Limb (tissue), 2 donors: ENCODE results near the gene ZFYVE9.
"Not testable (repeated sequence)": the region's sequence is repeated elsewhere in the genome, so short reads cannot be mapped to it uniquely, and the experiment has no call there.

ENCODE experiments used
- DNase-seq, 2 donors: peaks; one replicate each; pipeline ENCODE4 v3.0.0-alpha.2; 2016; ENCODE audit errors: extremely low spot score in 2 of 2

Gene ZFYVE9

DNA sequence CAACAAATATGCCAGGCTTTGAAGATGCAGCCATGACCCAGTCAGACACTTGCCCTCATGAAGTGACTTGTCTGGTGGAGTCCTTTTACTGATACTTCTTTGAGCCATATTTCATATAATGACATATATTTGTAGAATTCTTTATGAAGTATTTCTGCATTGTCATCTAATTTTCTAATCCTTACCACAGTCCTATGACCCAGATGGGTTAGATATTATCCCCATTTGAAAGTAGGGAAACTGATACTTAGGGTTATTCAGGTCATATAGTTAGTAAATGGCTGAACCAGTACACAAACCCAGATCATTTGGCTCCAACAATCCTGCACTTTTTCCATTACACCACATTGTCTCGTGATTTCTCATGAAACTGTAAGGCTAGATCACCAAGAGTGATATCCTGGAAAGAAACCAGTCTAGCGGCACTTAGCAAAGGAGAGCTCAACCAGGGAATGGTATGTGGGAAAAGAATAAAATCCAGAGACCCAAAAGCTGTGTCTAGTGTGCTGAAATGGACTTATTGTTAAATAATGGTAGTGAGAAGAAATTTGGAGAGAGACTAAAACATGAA lies 49.6 kb downstream of the ZFYVE9 start:
- DNase-seq, result no peak

DNA sequence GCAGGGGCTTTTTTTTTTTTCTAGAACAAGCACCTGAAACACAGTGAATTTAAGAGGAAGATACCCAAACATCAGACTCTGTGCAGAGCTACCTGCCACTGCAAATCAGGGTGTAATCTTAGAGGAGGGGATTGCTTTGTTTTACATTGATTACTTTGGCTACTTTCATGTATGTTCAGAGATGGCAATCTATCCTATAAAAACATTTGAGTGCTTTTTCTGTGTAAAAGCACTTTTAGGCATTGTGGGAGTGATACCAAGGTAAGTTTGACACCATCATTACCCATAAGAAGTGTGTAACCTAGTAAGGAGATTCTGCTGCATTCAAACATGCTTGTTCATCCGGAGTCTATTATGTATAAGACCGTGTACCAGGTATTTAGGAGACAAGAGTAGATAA lies 50.1 kb downstream of the ZFYVE9 start:
- DNase-seq, result no peak

DNA sequence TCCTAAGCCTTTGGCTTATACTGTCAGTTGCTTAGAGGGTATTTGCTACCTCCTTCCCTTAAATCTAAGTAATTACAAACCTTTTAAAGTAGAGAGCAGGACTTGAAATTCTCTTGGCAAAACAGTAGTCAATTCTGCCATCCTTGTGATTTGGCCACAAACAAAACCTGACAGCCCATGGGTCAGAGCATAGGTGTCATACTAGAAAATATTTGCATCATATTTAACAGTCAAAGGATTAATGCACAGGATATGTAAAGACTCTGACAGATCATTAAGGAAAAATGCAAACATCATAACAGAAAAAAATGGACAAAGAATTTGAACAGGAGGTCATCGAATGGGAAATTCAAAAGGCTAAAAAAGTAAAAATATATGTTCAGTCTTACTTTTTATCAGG lies 50.5 kb downstream of the ZFYVE9 start:
- no peak for DNase-seq

DNA sequence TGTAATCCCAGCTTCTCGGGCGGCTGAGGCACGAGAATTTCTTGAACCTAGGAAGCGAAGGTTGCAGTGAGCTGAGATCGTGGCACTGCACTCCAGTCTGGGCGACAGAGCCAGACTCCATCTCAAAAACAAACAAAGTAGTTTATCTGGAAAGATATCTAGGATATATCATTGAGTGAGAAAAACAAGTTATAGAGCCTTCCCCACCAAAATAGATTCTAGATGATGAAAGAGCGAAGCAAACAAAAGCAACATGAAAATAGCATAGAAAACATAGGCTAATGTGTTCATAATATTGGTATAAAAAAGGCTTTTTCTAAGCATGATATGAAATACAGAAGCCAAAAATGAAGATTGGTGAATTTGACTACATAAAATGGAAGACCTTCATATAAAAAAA lies 52.1 kb downstream of the ZFYVE9 start:
- DNase-seq, result no peak

DNA sequence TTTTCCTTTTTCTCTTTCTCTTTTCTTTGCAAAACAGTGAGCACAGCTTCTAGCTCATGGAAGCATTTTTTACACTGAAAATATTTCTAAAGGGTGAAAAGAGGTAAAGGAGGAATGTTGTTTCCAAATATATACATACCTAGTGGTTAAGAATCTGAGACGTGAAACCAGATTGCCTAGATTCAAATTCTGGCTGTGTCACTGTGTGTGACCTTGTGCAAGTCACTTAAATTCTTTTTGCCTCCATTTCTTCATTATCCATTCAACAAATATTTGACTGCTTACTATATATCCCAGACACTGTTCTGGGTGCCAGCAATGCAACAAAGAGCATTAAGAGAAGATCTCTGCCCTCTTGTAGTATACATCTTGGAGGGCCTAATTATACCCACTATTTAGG lies 53.3 kb downstream of the ZFYVE9 start:
- DNase-seq, result no peak

DNA sequence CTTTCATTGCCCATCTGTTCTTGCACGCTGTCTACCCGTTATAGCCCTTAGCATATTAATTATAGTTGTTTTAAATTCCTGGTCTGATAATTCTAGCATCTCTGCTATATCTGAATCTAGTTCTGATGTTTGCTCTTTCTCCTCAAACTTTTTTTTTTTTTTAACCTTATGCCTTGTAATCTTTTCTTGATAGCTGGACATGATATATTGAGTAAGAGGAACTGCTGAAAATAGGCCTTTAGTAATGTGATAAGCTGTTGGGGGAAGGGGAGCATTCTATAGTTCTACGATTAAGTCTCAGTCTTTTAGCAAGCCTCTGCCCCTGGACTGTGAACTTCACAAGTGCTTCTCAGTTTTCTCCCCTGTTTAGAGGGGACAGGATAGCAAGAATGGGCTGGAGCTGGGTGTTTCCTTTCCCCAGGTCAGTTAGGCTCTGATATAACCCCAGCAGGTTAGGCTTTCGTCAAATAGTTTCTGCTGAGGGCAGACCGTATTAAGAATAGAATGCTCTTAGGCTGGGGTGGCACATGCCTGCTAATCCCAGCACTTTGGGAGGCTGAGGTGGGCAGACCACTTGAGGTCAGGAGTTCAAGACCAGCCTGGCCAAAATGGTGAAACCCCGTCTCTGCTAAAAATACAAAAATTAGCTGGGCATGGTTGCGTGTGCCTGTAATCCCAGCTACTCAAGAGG lies 62.2 kb downstream of the ZFYVE9 start:
- DNase-seq, result no peak

DNA sequence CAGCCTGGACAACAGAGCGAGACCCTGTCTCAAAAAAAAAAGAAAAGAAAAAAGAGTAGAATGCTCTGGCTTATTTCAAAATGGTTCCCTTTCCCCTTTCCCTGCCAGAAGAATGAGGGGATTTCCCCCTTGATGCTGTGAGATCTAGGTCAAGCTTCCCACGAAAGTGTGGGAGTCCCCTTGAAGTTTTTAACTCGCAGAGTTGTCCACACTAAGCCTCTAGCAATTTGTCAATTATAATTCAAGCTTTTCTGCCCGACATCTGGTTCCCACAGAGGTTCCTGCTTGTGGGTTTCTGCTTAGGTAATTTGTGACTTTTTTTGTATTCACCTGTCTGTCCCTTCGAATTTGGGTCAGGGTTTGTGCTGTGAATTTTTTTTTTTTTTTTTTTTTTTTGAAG lies 62.8 kb downstream of the ZFYVE9 start:
- DNase-seq, result no peak

DNA sequence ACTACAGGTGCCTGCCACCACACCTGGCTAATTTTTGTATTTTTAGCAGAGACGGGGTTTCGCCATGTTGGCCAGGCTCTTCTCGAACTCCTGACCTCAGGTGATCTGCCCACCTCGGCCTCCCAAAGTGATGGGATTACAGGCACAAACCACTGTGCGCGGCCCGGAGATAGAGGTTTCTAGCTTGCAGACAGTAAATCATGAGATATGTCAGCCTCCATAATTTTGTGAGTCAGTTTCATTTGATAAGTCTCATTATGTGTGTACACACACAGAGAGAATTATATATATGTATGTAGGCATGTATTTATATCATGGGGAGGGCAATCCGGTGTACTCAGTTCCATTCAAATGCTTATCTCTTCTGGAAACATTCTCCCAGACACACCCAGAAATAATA lies 64.8 kb downstream of the ZFYVE9 start:
- not testable (repeated sequence) for DNase-seq

DNA sequence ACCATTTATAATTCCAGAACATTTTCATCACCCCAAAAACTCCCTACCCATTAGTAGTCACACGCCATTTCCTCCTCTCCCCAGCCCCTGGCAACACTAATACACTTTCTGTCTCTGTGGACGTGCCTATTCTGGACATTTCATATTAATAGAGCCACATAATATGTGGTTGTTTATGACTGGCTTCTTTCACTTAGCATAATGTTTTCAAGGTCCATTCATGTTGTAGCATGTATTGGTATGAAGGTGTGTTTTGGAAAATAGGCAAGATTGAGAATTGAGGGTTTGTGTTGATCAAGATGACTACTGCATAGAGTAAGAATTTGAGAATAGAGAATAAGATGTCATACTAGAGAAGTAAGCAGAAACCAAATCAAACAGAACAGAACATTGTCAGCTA lies 67.5 kb downstream of the ZFYVE9 start:
- DNase-seq, result no peak

DNA sequence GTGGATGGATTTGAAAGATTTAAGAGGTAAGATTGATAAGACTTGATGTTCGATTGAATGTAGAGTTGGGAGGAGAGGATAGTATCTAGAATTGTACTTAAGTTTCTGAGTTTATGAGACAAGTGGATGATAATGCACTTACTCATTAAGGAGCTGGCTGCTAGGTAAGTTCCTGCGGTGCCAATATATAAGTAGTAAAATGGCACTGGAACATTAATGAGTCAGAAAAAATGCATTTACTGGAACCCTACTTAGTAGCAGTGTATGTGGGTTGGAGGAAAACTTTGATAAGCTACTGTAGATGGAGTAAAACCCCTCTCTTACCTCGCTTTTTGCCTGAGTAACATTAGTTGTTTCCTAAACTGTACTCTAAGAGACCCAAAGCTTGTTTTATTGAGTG lies 68.2 kb downstream of the ZFYVE9 start:
- DNase-seq, result no peak

DNA sequence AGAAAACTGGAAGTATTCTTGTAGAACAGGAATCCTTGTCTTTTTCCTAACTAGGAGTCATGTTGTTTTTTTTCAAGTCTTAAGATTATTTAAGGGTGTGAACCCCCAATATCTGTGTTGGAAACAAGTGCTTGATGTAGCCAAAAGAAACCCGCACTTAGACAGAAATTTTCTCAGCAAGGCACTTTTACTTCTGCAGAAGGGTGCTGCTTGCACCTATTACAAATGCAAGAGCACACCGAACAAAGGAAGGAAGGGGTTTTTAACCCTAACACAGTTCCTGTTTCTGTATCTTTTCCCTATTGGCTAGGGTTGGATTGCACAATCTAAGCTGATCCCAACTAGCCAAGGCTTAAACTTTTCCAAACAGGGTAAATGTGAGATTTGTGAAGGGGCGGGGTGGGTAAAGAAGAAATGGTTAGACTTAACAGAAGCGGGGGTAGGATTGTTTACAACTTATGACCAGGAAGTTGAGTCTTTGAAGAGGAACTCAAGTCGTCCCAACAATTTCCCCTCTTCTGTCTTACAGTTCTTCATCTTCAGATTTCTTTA lies 75.1 kb downstream of the ZFYVE9 start:
- no peak for DNase-seq

DNA sequence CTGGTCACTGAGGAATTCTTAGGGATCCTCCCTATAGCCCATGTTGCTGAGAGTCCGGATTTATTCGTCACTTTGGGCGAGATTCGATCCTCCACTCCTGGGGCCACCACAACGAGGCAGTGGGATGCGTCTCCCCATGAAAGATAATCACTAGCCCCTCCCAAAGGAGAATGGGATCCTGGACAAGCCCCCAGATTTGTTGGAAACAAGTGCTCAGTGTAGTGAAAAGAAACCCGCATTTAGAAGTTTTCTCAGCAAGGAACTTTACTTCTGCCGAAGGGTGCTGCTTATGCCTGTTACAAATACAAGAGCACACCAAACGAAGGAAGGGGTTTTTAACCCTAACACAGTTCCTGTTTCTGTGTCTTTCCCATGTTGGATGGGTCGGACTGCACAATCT lies 83.3 kb downstream of the ZFYVE9 start:
- no peak for DNase-seq

DNA sequence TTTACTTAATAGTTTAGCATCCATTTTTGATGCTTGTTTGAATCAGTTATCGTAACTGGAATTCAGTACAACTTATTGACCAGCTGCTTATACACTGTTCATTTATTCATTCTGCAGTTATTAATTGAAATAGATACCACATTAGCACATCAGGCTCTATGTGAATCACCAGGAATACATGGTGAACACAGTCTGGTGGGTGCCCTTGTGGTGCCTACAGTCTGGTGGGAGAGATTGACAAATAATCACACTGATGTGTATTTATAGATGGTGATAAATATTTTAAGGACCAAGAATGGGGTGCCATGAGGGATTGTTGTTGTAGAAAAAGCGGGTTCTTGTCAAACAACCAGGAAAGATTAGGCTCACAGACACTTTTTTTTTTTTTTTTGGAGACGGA lies 87.6 kb downstream of the ZFYVE9 start:
- DNase-seq, result no peak

DNA sequence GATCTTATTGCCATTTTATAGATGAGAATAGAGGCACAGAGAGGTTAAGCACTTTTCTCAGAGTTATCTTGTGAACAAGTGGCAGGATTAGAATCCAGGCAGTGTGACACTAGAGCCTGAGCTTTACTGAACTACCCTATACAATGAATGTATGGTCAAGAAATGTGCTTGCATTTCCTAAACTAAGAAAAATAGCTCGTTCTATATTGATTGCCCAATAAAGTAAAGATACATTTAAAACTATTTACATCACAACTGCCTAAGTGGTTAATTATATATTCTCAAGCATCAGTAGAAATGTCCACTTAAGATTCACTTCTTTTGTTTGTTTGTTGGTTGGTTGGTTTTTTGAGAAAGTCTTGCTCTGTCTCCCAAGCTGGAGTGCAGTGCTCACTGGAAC lies 91.6 kb downstream of the ZFYVE9 start:
- no peak for DNase-seq

DNA sequence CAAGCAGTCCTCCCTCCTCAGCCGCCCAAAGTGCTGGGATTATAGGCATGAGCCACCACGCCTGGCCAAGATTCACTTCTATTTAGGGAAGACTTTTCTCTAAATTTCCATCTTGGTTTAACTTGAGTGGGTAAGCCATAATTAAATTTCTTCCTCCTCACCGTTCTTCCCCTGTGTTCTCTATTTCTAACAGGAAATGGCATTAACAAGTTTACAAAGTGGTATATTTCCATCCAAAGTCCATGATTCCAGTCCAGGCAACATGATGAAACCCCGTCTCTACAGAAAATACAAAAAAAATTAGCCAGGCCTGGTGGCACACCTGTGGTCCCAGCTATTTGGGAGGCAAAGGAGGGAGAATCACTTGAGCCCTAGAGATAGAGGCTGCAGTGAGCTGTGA lies 92.1 kb downstream of the ZFYVE9 start:
- no peak for DNase-seq

DNA sequence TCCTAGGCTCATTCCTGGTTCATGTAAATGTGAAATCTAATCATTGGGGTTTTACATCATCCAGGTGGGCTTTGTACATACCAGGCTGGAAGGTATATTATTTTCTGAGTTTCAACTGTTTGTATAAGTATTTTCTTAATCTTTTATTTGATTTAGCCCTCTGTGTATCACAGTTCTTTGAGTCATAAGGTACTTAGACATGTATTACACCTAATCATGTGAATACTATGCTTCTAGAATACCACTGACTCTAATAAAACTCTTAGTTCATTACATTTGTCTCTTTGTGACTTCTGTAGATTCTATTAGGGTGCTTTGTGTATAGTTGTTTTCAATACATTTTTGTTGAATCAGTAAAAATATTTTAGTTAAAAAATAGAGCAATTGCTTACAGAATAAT lies 92.8 kb downstream of the ZFYVE9 start:
- no peak for DNase-seq

DNA sequence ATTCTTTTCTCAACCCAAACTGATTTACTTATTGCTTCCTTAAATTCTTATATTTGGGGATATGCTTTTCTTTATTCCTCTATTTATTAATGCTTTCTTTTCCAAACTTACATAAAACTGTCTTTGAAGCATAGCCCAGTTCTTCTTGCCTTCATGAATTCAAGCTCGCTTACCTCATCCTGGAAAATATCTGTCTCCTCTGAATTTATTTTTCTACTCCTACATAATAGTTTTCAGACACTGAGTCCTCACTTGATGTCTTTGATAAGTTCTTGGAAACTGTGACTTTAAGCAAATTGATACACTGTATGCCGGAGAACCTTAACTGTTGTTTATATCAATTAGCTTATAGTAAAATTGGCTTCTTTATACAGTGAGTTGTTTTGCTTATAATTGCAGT lies 93.8 kb downstream of the ZFYVE9 start:
- DNase-seq, result no peak

DNA sequence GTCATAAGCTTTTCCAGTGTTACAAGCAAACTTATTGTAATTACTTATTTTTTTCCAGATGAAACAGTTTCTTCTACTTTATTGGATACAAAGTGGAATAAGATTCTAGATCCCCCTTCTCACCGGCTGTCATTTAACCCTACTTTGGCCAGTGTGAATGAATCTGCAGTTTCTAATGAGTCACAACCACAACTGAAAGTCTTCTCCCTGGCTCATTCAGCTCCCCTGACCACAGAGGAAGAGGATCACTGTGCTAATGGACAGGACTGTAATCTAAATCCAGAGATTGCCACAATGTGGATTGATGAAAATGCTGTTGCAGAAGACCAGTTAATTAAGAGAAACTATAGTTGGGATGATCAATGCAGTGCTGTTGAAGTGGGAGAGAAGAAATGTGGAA lies 95.5 kb downstream of the ZFYVE9 start:
- DNase-seq, result no peak

DNA sequence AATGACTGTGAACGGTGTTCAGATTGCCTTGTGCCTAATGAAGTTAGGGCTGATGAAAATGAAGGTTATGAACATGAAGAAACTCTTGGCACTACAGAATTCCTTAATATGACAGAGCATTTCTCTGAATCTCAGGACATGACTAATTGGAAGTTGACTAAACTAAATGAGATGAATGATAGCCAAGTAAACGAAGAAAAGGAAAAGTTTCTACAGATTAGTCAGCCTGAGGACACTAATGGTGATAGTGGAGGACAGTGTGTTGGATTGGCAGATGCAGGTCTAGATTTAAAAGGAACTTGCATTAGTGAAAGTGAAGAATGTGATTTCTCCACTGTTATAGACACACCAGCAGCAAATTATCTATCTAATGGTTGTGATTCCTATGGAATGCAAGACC lies 96.6 kb downstream of the ZFYVE9 start:
- no peak for DNase-seq

DNA sequence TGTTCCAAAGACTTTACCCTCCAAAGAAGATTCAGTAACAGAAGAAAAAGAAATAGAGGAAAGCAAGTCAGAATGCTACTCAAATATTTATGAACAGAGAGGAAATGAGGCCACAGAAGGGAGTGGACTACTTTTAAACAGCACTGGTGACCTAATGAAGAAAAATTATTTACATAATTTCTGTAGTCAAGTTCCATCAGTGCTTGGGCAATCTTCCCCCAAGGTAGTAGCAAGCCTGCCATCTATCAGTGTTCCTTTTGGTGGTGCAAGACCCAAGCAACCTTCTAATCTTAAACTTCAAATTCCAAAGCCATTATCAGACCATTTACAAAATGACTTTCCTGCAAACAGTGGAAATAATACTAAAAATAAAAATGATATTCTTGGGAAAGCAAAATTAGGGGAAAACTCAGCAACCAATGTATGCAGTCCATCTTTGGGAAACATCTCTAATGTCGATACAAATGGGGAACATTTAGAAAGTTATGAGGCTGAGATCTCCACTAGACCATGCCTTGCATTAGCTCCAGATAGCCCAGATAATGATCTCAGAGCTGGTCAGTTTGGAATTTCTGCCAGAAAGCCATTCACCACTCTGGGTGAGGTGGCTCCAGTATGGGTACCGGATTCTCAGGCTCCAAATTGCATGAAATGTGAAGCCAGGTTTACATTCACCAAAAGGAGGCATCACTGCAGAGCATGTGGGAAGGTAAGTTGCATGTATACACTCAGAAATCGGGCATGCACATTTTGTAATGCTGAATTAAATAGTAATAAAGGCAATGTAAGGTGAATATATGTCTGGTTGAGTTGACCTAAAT lies 97.2 kb downstream of the ZFYVE9 start:
- no peak for DNase-seq

DNA sequence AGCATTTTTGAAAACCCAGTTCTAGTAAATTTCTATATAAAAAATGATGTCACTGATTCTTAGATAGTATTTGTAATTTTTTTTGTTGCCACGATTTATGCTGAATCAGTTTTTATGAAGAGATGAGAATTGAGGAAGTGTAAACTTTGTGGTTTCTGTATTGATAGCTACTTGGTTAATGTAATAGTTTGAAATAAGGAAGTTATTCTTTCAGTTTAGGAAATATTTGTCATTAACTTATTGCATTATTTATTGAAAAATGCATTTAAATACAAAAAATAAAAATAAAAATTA lies 97.8 kb downstream of the ZFYVE9 start:
- DNase-seq, result no peak

DNA sequence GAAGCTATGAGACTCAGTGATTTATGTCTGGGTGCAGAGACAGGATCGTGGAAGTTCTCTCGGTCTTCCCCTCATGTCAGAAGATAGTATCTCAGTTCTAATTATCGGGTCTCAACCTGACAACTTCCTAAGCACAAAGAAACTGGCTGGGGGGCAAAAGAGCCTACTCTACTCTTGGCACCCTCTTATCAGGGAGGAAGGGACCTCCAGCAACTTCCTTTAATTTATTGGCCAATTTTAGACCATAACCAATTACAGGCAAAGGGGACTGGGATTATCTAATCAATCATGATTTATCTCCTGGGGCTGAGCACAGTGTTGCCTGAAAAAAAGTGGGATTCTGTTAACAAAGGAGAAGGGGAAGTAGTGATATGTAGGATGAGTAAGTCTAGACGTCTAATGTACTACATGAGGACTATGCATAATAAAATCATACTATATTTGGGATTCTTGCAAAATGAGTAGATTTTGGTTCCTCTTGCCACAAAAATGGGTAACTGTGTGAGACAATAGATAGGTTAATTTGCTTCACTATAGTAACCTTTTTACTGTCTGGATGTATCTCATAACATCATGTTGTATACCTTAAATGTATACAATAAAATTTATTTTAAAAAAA lies 98.8 kb downstream of the ZFYVE9 start:
- no peak for DNase-seq
